Hematopoietic multipotent progenitor cell treated with erythropoietin and hydrocortisone succinate and interleukin-3 and kit ligand, for 8 days (in vitro differentiated cells): ENCODE data around the gene ZNRF3.
"Not testable (repeated sequence)": the region's sequence is repeated elsewhere in the genome, so short reads cannot be mapped to it uniquely, and the experiment has no call there.

Source experiments
- DNase-seq: peaks from one replicate; pipeline ENCODE4 v3.0.0-alpha.2; 2015

ZNRF3 gene

DNA sequence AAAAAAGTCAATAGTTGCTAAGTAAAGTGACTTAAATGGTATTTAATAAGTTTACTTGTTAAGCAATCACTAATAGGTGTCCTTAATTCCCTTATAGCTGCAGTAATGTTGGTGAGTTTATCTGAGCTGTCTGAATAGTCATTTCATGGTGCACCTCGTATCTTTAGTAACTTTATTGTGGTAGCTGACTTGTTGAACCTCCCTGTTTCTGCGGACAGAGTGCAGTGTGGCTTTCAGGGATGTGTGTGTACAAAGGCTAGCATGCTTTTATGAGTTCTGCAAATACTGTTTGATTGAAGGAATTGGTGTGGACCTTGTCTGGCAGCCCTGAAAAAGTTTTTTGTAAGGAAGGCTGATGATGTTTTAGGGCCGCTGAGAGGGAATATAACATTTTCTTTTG lies 2.6 kb downstream of the ZNRF3 start:
- DNase-seq, result no peak

DNA sequence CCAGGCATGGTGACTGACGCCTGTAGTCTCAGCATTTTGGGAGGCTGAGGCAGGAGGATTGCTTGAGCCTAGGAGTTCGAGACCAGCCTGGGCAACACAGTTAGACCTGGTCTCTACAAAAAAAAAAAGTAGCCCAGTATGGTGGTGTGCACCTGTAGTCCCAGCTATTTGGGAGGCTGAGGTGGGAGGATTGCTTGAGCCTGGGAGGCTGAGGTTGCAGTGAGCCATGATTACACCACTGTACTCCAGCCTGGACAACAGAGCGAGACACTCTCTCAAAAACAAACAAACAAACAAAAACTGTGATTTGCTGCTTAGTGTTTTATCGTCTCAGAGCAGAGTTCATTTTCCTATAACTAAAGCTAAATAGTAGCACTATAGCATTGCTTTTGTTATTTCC lies 3.3 kb downstream of the ZNRF3 start:
- not testable (repeated sequence) for DNase-seq

DNA sequence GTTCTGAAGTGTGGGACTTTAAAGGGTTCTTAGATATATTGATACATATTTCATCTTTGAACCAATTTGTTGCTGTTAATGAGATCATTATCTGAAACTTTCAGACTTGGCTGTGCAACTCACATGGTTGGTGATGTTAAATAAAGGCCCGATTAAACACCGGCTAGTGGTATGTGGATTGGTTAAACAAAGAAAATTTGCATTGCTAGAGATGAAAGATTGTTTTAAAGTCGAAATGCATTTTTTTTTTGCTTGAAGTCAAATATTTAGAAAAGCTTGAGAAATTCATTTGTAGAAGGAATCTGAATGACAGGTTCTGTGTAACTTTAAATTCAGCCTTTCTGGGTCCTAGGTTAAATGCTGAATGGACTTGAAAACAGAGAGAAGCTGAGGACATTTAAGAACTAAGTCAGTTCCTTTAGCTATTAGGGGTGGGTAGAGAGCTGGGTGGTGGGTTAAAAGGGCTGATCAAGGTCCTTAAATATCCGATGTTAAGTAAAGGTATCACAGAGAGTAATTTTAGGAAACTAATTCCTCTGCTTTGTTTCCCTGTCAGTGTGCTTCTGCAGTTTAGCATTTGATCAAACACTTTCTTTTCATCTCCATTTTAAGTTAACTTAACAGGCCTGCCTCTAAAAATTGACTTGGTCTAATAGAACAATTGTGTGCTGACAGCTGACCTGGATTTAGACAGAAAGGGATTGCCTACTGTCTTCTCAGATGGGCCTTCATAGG lies 4.5 kb downstream of the ZNRF3 start:
- DNase-seq, result no peak

DNA sequence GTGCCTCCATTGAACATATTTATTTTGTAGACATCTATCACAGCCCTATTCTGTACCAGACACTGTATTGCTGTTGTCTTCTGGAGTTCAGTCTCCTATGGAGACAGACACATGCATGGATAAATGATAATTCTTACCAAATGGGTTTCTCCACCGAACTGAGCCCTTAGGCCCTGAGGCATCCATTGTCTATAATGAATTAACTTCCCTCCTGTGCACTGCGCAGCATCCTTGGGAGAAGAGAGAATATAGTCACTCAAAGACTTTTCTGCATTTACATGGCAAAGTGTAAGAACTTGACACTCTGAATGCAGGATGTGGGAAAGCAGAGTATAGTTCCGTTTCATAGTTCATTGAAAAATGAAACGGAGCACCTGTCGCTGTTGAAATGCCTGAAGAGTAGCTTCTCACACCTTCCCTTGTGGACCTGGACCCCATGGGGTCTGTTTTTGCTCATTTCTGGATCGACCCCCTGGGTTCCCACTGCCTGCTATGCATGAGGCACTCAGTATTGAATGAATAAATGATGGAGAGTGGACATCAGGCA lies 6.2 kb downstream of the ZNRF3 start:
- no peak for DNase-seq

DNA sequence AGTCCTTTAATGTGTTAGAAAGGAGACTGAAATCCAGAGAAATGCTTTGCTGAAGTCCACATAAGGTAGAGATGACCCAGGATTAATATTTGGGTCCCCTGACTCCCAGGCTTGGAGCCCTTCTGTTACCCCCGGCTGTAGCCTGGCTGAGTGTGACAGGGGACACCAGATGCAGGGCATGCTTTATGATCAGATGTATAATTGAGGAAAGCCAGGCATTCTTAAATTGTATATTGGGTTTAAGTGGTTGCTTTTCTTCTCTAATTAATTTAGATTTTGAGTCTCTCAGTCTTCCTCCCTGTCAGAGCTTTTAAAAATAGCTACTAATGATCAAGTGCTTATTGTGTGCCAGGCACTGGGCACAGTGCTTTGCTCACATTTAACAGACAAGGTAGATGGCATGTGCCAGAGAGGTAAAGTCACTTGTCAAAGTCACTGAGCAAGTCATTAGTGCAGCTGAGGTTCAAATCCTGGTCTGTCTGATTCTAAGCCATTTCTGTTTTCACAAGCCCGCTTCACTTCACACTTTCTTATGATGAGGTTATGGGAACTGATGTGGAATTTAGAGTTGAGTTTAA lies 7.9 kb downstream of the ZNRF3 start:
- DNase-seq, result no peak

DNA sequence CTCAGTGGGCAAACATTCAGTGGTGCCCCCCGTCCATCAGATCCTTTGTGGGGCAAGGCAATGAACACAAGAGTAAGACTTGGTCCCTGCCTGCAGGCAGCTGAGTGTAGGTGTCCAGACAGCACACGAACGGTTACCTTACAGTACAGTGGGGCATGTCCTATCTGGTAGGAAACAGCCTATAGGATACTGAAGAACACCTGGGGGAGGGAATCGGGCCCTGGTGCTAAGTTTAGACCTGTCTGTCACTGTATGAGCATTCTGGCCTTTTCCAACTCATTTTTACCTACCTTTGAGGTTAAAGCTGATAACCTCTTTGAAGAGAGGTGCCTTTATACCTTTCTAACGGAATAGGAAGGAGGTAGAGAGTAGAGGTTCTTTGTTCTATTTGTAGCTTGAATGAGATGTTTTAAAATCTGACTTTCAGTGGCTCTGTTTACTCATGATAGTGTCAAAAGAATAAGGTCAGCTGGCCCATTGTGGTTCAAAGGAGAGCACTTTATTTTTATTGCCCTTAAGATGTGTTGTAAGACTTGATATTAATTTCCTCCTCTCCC lies 8.9 kb downstream of the ZNRF3 start:
- no peak for DNase-seq

DNA sequence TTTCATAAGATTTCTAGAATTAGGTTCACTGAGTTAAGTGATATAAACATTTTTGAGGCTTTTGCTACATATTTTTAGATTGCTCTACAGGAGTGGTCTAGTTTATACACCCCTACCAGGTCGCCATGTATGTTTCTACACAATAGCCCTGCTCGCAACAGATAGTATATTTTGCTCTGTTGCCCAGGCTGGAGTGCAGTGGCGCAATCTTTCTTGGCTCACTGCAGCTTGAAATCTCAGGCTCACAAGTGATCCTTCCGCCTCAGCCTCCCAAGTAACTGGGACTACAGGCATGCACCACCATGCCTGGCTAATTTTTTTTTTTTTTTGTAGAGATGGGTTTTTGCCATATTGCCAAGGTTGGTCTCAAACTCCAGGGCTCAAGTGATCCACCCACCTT lies 10.4 kb downstream of the ZNRF3 start:
- no peak for DNase-seq

DNA sequence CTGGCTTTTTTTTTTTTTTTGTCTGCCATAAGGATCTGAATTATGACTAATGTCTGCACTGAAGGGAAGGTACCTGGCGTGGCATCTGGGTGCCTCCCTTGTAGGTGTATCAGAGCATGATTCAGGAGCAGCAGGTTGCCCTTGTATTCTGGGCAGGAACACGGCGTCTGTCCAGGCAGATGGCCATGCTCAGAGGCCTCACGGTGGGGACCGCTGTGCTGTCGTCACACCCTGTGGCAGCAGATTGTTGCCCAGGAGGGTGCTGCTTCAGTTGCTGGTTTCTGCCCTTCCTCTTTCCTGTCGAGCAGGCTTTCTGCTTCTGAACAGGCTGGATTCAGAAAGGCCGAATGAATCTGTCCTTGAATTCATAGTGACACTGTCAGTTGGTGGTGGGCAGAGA lies 11.0 kb downstream of the ZNRF3 start:
- peak; percentile 48 for DNase-seq

DNA sequence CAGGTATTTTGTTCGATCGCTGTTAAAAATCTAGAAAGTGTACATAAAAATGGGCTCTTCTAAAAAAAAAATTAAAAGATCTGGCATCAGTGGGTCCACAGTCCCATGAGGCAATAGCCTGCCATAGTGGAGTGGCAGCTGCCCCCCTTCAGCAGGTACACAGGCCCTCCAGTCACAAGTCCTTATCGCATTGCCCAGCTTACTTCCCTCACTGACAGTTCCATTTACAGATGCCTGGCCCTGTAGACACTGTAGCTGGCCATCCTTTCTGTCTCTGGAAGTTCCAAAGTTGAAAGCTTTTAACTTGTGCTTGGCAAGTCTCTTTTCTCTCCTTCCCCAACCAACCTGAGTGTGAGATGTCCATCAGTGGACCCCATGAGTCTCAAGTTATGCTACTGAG lies 11.4 kb downstream of the ZNRF3 start:
- peak; percentile 71 for DNase-seq

DNA sequence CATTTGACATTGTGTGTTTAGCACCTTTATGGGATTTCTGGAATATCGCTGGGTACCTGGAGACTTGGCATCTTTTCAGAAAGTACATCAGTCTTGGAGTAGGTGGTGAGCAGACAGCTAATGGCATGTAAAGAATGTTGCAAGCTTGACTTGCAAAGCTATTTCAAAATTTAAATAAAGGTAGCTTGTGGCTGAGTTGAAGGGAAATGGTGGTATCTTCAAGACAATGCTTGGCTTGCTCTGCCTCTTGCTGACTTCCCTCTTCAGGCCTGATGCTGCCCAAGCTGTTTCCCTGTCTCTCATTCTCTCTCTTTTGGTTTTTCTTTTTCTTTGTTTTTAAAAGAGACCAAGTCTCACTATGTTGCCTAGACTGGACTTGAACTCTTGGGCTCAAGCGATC lies 13.2 kb downstream of the ZNRF3 start:
- DNase-seq, result no peak

DNA sequence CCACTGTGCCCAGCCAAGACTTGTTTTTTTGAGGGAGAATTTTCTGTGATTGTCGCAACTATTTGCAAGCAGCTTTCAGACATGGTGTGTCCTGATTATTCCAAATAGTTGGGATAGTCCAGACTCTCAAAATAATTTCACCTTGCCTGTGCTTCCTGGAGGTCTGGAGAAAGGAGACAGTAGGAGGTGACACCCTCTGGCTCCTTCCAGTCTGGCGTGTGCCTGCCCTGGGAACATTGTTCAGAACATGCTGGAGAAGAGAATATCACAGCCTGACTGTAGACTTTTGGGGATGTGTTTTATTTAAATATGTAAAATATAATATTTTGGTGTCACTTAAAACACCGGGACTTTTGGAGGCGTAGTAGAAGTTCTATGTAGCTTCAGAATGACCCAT lies 14.9 kb downstream of the ZNRF3 start:
- no peak for DNase-seq

DNA sequence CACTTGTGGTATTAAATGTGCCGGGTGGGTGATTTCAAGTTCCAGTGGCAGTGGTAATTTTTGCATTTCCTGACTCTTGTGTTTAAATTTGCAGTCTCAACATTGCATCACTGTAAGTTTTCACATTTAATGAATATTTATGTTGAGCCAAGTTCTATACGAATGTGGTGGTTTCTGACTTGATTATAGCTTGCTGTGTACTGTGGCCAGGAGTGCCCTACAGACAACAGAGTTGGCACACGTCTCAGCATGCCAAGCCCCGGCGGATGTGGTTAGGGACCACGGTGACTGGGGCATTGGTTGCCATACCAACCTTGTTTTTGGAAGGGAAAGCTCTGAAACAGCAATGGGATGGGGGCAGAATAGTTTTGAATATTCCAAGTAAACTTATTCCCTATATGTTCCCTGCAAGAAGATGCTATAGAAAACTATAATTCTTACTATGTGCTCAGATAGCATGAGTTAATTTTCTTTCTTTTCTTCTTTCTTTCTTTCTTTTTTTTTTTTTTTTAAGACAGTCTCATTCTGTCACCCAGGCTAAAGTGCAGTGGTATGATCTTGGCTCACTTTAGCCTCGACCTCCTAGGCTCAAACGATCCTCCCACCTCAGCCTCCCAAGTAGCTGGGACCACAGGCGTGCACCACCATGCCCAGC lies 16.0 kb downstream of the ZNRF3 start:
- DNase-seq, result peak; percentile 78

DNA sequence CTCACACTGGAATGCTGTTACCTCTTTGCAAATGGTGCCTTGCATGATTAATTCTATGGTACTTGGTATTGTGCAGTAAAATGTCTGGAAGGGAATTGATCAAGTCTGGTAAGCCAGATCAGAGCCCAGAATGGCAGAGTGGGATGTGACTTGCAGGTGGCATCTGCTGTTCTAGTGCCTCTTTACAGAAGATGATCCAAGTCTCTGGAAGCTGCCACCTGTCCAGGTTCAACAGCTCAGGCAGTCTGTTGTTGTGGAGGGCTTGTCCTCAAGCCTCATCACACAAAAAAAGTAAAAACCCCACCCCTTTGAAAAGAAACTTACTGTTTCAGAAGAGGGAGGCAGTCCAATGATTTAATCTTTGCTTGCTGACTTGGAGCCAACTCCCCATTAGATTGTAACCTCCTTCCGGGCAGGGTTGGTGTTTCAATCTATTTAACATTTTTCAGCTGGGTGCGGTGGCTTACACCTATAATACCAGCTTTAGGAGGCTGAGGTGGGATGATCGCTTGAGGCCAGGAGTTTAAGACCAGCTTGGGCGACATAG lies 17.1 kb downstream of the ZNRF3 start:
- peak; percentile 53 for DNase-seq

DNA sequence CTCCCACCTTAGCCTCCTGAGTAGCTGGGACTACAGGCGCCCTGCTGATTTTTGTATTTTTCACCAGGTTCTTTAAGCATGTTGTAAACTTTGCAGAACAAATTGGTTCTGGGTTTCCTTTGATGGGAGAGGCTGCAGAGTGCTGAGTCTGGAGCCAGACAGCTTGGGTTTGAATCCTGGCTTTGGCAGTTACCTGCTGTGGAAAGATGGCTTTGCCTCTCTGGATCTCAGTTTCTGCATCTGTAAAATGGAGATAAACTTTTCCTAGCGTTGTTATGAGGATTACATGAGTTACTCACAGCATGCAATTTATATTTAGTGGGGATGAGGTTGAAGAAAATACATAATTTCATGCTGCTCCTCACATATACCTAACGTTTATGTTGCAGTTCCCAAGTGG lies 19.1 kb downstream of the ZNRF3 start:
- DNase-seq, result no peak

DNA sequence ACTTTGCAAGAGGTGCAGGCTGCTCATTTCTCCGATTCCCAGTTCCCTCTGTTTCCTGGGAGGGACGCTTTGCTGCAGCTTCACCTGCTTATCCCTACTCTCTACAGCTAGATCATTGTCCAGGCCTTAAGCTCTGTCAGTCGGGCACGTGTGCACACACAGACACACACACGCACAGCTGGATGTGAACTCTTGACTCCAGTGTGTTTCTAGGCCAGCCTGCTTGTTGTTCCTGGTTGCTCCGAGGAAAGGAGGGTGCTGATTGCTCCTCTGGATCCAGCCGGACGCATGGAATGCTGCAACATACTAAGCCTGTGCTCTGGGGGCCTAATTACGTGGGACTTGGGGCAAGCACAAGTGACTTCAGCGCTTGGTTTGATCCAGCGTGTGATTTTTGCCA lies 19.7 kb downstream of the ZNRF3 start:
- no peak for DNase-seq

DNA sequence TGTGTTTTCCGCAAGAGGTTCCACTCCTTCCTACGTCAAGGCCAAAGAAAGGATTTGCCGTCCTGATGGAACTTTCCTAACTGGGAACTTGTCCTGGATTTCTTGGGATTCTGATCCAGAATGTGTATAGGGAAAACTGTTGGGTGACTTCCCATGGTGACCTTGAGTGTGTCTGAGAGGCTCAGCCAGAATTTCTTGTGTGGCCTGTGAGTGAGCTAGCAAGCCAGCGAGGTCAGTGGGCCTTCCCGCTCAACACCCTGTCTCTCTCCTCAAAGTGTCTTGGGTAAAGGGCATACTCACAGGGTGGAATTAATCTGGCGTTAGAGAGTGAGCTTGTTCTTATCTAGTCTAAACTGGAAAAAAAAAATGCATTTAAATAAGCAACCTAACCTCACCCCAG lies 20.4 kb downstream of the ZNRF3 start:
- DNase-seq, result no peak

DNA sequence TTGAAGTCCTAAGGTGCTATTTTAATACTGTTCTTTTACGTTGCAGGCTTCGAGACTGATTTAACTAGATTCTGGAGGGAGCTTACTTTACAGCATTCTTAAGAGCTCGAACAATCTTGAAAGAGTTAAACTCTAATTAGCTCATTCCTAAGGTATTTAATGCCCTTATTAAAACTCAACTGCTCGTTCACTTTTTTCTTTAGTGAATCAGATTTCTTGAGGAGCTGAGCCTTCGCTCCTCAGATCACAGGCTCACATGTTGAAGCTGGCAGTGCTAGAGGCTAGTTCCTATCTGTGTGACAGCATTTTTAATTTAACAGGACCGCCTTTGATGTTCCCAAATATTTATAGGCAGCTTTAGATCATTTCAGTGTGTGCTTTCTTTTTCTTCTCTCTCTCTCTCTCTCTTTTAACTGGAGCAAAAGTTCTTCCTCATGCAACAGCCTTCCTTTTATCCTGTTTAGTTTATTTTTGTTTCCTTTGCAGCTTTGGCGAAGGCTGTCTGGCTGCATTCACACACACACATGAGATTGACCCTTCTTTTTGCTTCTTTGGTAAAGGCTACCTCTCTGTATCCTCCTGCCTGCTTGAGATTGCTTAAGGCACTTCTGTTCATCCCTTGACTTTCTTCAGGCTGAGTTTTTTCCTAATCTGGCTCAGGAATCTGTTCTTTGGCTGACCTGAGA lies 21.0 kb downstream of the ZNRF3 start:
- no peak for DNase-seq

DNA sequence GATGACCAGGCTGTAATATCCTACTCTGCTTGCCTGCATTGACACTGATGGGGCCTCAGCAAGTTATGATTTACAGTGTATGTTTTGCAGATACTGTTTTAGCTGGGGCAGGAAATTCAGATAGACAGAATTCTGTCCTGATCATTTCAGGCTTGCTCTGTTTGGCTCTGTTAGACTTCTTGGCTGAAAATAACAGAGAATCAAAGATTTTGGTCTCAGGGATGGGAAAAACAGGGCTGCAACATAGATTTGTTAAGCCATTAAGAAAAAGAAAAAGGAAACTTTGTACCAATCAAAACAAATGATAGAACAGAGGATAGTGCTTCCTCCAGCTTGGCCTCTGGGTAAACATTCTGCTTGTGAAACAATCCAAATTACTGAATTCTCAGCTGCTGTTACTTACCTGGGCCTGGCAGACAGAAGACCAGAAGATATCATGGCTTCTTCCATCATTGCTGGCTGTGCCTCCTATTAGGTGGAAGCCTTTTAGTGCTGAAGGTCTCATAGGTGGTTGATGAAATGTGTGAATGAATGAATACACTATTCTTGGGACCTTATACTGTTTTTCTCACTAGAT lies 22.0 kb downstream of the ZNRF3 start:
- DNase-seq, result no peak

DNA sequence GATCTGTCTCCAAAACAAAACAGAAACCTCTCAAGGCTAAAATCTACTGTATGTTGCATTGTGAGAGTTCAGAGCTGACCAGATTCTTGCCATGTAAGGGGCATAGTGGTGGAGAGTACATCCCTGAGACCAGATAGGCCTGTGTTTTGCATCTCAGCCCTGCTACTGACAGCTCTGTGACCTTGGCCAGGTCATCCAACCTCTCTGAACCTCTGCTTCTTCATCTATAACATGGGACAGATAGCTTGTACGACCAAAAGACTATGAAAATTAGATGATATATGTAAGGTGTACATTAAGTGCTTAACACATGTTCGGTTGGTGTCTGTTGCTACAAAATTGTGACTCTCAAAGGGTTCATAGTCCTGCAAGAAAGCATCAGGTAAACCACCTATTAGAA lies 22.9 kb downstream of the ZNRF3 start:
- DNase-seq, result no peak

DNA sequence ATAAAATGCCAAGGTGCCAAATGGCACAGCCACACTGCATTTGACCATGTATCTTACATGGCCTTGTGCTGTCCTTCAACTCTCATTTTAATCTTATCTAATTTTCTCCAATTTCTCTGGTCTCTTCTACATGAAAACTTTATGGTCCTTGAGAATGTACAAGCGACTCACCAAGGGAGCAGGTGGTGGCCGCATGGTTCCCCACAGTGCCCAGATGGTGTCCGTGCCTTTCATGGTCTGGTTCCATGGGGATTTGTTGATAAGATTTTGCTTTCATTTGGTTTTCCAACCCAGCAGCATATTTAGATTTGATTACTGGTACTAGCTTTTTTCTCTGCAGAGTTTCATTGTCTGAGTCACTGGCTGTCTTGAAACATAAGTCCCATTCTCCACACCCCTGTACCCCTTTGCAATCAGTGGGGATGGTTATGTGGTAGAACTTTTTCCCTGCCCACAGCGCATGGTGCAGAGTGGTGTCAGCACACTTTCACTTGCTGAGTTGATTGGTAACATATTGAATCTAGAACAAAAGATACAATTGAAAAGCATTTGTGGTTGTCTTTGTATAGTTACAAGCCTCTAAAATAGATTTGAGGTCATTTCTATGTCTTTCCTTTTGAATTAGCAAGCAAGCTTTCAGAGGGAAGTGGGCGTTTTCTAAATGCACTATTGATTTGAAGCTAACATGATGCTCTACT lies 24.1 kb downstream of the ZNRF3 start:
- no peak for DNase-seq

DNA sequence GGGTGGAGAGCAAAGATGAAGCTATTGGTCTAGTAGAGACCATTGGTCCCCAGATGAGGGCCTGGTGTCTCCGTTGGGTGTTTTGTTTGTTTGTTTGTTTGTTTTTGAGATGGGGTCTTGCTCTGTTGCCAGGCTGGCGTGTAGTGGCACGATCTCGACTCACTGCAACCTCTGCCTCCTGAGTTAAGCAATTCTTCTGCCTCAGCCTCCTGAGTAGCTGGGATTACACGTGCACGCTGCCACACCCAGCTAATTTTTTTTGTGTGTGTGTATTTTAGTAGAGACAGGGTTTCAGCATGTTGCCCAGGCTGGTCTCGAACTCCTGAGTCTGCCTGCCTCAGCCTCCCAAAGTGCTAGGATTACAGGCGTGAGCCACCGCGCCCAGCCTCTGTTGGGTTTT lies 25.4 kb downstream of the ZNRF3 start:
- DNase-seq, result not testable (repeated sequence)

DNA sequence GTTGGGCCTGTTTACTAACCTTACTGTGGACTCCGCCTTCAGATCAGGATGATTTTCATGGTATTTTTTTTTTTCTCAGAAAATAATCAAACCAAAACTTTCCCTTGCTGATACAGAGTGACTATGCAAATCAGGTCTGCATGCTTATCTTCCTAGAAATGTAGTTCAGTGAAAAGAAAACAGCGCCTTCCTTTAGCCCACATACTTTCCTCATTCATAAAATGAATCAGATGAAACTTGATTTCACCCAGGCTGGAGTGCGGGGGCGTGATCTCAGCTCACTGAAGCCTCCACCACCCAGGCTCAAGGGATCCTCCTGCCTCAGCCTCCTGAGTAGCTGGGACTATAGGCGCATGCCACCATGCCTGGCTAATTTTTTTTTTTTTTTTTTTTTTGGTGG lies 26.0 kb downstream of the ZNRF3 start:
- peak; percentile 72 for DNase-seq
